SU-DHL-6 (cell line): Measurements from ENCODE around the gene TOR1A.

Experiments
- EZH2phosphoT487 ChIP-seq: fragments of 200-600 bp; sonication (generic), shearing (Covaris generic); conservative IDR thresholded peaks from 2 replicates; pipeline ENCODE4 v1.6.1; 2018; ENCODE audit warnings: mild to moderate bottlenecking, antibody characterized with exemption, low read length, moderate library complexity, mixed read lengths
- TF ChIP-seq, protein P1 (sequence below): fragments of 200-600 bp; sonication (generic); IDR thresholded peaks from one replicate; pipeline ENCODE4 v1.5.1; 2017; ENCODE audit warnings: antibody characterized with exemption, mild to moderate bottlenecking, low read length, moderate library complexity; ENCODE audit not compliant: insufficient read depth, poor library complexity, severe bottlenecking

GRCh38 chr9:129773262-129774048 is 50.5 kb downstream of the TOR1A start:
- TF ChIP-seq, protein P1, sequence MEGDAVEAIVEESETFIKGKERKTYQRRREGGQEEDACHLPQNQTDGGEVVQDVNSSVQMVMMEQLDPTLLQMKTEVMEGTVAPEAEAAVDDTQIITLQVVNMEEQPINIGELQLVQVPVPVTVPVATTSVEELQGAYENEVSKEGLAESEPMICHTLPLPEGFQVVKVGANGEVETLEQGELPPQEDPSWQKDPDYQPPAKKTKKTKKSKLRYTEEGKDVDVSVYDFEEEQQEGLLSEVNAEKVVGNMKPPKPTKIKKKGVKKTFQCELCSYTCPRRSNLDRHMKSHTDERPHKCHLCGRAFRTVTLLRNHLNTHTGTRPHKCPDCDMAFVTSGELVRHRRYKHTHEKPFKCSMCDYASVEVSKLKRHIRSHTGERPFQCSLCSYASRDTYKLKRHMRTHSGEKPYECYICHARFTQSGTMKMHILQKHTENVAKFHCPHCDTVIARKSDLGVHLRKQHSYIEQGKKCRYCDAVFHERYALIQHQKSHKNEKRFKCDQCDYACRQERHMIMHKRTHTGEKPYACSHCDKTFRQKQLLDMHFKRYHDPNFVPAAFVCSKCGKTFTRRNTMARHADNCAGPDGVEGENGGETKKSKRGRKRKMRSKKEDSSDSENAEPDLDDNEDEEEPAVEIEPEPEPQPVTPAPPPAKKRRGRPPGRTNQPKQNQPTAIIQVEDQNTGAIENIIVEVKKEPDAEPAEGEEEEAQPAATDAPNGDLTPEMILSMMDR: no peak
- TF ChIP-seq EZH2phosphoT487: no peak
